Measurements from ENCODE around the gene SS18.

Gene SS18

GRCh38 chr18:26005950-26006349 lies 84.5 kb downstream of the SS18 start:
- DNase-seq (ENCODE audit: low read depth): no peak
- no peak overlapping the region for H3K4me3 ChIP-seq (ENCODE audit: low read depth, low read length)
- TF ChIP-seq CTCF (IDR thresholded peaks at IDR 0.05; ENCODE audit: low read depth, low read length, missing control alignments): no peak

GRCh38 chr18:26004832-26005231 lies 85.6 kb downstream of the SS18 start:
- TF ChIP-seq CTCF (IDR thresholded peaks at IDR 0.05; ENCODE audit: low read depth, low read length, missing control alignments): no peak
- H3K4me3 ChIP-seq (ENCODE audit: low read depth, low read length): no peak overlapping the region
- no peak for DNase-seq (ENCODE audit: low read depth)

GRCh38 chr18:26003817-26004216 lies 86.6 kb downstream of the SS18 start:
- no peak overlapping the region for H3K4me3 ChIP-seq (ENCODE audit: low read depth, low read length)
- TF ChIP-seq CTCF (IDR thresholded peaks at IDR 0.05; ENCODE audit: low read depth, low read length, missing control alignments): no peak
- no peak for DNase-seq (ENCODE audit: low read depth)

GRCh38 chr18:26003356-26003755 lies 87.1 kb downstream of the SS18 start:
- no peak overlapping the region for H3K4me3 ChIP-seq (ENCODE audit: low read depth, low read length)
- no peak for DNase-seq (ENCODE audit: low read depth)
- no peak for TF ChIP-seq CTCF (IDR thresholded peaks at IDR 0.05; ENCODE audit: low read depth, low read length, missing control alignments)

- no peak overlapping the region for H3K4me3 ChIP-seq (ENCODE audit: low read depth, low read length)
- no peak for DNase-seq (ENCODE audit: low read depth)
- TF ChIP-seq CTCF (IDR thresholded peaks at IDR 0.05; ENCODE audit: low read depth, low read length, missing control alignments): no peak
Observed at GRCh38 chr18:26002375-26002910, 88.0 kb downstream of the SS18 start.

GRCh38 chr18:25998461-25998860 lies 92.0 kb downstream of the SS18 start:
- no peak for TF ChIP-seq CTCF (IDR thresholded peaks at IDR 0.05; ENCODE audit: low read depth, low read length, missing control alignments)
- H3K4me3 ChIP-seq (ENCODE audit: low read depth, low read length): no peak overlapping the region
- DNase-seq (ENCODE audit: low read depth): no peak

- TF ChIP-seq CTCF (IDR thresholded peaks at IDR 0.05; ENCODE audit: low read depth, low read length, missing control alignments): no peak
- no peak for DNase-seq (ENCODE audit: low read depth)
- no peak overlapping the region for H3K4me3 ChIP-seq (ENCODE audit: low read depth, low read length)
Observed at GRCh38 chr18:25992566-25992965, 97.8 kb downstream of the SS18 start.
